ENCODE measurements around the gene CDC42EP4.

DNA sequence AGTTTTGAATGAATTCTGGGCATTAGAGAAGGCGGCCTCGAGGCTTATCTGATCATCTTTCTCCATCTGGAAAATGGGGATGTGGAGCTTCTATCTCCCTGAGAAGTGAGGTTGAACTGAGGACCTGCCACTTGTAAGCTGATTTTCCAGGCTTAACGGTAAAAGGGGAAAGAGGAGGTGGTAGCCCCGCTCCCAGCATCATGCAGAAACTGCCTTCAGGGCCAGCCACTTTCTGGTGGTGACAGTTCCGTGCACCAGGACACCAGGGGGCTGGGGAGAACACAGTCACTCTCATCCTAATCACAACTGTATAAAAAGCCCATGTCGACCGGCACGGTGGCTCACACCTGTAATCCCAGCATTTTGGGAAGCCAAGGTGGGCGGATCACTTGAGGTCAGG, 29.2 kb downstream of the CDC42EP4 start:
- TF ChIP-seq POLR2A (IDR thresholded peaks at IDR 0.05), result no peak
- TF ChIP-seq, protein P1, sequence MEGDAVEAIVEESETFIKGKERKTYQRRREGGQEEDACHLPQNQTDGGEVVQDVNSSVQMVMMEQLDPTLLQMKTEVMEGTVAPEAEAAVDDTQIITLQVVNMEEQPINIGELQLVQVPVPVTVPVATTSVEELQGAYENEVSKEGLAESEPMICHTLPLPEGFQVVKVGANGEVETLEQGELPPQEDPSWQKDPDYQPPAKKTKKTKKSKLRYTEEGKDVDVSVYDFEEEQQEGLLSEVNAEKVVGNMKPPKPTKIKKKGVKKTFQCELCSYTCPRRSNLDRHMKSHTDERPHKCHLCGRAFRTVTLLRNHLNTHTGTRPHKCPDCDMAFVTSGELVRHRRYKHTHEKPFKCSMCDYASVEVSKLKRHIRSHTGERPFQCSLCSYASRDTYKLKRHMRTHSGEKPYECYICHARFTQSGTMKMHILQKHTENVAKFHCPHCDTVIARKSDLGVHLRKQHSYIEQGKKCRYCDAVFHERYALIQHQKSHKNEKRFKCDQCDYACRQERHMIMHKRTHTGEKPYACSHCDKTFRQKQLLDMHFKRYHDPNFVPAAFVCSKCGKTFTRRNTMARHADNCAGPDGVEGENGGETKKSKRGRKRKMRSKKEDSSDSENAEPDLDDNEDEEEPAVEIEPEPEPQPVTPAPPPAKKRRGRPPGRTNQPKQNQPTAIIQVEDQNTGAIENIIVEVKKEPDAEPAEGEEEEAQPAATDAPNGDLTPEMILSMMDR (IDR thresholded peaks at IDR 0.05), result no peak
